ENCODE measurements around the gene OXER1.

DNA sequence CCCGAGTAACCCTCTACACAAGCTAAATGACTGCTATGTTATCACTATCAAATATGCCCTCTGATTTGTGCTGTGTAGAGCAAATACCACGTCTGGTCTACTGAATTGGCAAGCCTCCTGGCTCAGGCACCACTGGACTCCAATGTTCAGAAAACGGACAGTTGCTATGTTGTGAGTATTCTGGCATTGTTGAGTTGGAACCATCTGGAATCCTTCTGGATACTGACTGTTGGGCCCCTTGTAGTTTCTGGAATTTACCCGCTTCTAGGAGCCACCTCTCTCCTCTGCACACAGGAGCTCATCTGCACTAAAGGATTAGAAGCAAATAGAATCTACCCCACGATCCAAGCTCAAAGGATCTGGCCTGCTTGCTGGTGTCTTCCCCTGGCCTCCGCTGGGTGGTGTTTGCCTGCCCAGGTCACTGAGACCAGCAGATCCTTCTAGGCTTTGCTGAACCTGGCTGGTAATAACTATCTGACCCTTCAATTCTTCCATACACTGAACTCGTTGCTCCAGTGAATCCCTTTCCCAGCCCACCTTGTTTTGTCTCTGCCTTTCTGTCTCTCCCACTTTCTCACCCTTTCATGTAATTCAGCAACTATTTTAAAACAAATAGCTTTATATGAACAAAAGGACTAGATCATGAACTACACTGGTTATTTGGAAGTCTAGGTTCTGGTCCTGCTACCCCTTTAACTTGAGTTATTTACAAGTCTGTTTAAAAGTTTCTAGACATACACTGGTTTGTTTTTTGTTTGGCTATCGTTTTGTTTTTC, 30.5 kb upstream of the OXER1 start:
- TF ChIP-seq ZNF274 (IDR thresholded peaks at IDR 0.05; ENCODE audit: low read depth, low read length) (no peak), SUZ12 (IDR thresholded peaks at IDR 0.05; ENCODE audit: extremely low read depth, insufficient read depth, insufficient read length) (no peak), YY1 (IDR thresholded peaks at IDR 0.05; ENCODE audit: insufficient read depth, insufficient read length) (no peak)

All from NT2/D1 (cell line).